Measurements from ENCODE around the gene CCND1.

CCND1 gene

GRCh38 chr11:69653406-69653960, 12.5 kb downstream of the CCND1 start:
- DNase-seq (ENCODE audit: low read depth in 2 of 2) = no peak

GRCh38 chr11:69654001-69654659, 13.2 kb downstream of the CCND1 start:
- no peak for DNase-seq (ENCODE audit: low read depth in 2 of 2)

GRCh38 chr11:69654660-69655478, 13.9 kb downstream of the CCND1 start:
- DNase-seq (ENCODE audit: low read depth in 2 of 2) = no peak

- DNase-seq (ENCODE audit: low read depth in 2 of 2) = no peak
These were observed 14.8 kb downstream of the CCND1 start for GRCh38 chr11:69655479-69656428.

- DNase-seq (ENCODE audit: low read depth in 2 of 2) = no peak
These were observed 15.8 kb downstream of the CCND1 start for GRCh38 chr11:69656536-69657455.

- no peak for DNase-seq (ENCODE audit: low read depth in 2 of 2)
These were observed 16.5 kb downstream of the CCND1 start for GRCh38 chr11:69657456-69657910.

GRCh38 chr11:69657911-69658625, 17.1 kb downstream of the CCND1 start:
- no peak for DNase-seq (ENCODE audit: low read depth in 2 of 2)

GRCh38 chr11:69658626-69659450, 17.9 kb downstream of the CCND1 start:
- no peak for DNase-seq (ENCODE audit: low read depth in 2 of 2)

GRCh38 chr11:69659591-69659990, 18.6 kb downstream of the CCND1 start:
- DNase-seq (ENCODE audit: low read depth in 2 of 2) = no peak

- no peak for DNase-seq (ENCODE audit: low read depth in 2 of 2)
These were observed 19.1 kb downstream of the CCND1 start for GRCh38 chr11:69660001-69660500.

- DNase-seq (ENCODE audit: low read depth in 2 of 2) = no peak
These were observed 20.4 kb downstream of the CCND1 start for GRCh38 chr11:69661413-69661715.

GRCh38 chr11:69662021-69662698, 21.2 kb downstream of the CCND1 start:
- DNase-seq (ENCODE audit: low read depth in 2 of 2) = no peak

GRCh38 chr11:69662806-69663205, 21.9 kb downstream of the CCND1 start:
- DNase-seq (ENCODE audit: low read depth in 2 of 2) = no peak

GRCh38 chr11:69663326-69663725, 22.4 kb downstream of the CCND1 start:
- DNase-seq (ENCODE audit: low read depth in 2 of 2) = no peak

GRCh38 chr11:69664103-69664775, 23.3 kb downstream of the CCND1 start:
- DNase-seq (ENCODE audit: low read depth in 2 of 2) = no peak

GRCh38 chr11:69664901-69665300, 23.9 kb downstream of the CCND1 start:
- DNase-seq (ENCODE audit: low read depth in 2 of 2) = no peak

- no peak for DNase-seq (ENCODE audit: low read depth in 2 of 2)
These were observed 24.7 kb downstream of the CCND1 start for GRCh38 chr11:69665669-69666068.

GRCh38 chr11:69666261-69666660, 25.3 kb downstream of the CCND1 start:
- no peak for DNase-seq (ENCODE audit: low read depth in 2 of 2)
